HUES6 (cell line): ENCODE results near the gene ATXN3.

Source experiments
- H3K27ac ChIP-seq: 2 replicates; pipeline ENCODE4 v1.7.0; 2013; ENCODE audit warnings: low read depth, mild to moderate bottlenecking, low read length, inconsistent platforms
- H3K27me3 ChIP-seq: 2 replicates; pipeline ENCODE4 v1.6.1; 2013; ENCODE audit warnings: low read length; ENCODE audit not compliant: control insufficient read depth, insufficient read depth
- H3K36me3 ChIP-seq: 2 replicates; pipeline ENCODE4 v1.6.1; 2013; ENCODE audit warnings: low read length; ENCODE audit not compliant: control insufficient read depth, insufficient read depth
- H3K4me1 ChIP-seq: 2 replicates; pipeline ENCODE4 v1.6.1; 2013; ENCODE audit warnings: low read length; ENCODE audit not compliant: control insufficient read depth, insufficient read depth
- H3K4me3 ChIP-seq: 2 replicates; pipeline ENCODE4 v1.5.1; 2013; ENCODE audit warnings: low read depth, low read length
- H3K9ac ChIP-seq: one replicate; pipeline ENCODE4 v1.6.1; 2013; ENCODE audit warnings: mild to moderate bottlenecking, low read length
- H3K9me3 ChIP-seq: 2 replicates; pipeline ENCODE4 v1.6.1; 2013; ENCODE audit warnings: low read depth, low read length; ENCODE audit not compliant: control insufficient read depth, insufficient read depth

ATXN3 gene

DNA sequence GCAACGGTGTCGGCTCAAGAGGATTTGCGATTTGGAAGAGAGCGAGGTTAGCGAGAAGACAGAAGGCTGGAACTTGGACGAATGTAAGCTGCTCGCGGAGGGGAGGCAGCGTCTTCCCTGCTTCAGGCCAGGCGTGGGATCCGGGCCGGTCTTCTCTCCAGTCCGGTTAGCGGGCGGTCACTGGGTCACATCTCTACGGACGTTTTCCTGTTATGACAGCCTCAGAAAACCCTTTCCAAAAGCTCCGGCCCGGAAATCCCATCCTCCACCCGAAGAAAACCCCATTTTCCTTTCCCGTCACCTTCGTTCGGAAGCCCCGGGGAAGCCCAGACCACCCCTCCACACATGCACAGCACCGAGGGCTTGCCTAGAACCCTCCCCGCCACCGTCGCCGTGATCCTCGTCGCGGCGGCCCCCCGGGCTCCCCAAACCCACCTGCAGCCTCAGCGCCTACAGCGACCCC is 14.9 kb upstream of the ATXN3 start:
- Histone ChIP-seq H3K4me3 (peak overlapping the region; percentile 91), H3K4me1 (no peaks in the 10 kb centered on the region), H3K9ac (peak overlapping the region; percentile 97), H3K9me3 (no peaks in the 10 kb centered on the region), H3K27me3 (no peaks in the 10 kb centered on the region), H3K27ac (peak overlapping the region; percentile 100), H3K36me3 (peaks cover 54% of the 10 kb centered on the region)

- H3K27ac ChIP-seq: no peak overlapping the region
- no peaks in the 10 kb centered on the region for H3K36me3 ChIP-seq
- H3K4me1 ChIP-seq: peaks cover 18% of the 10 kb centered on the region; the same call in 1 of the 2 replicates
Observed at GRCh38 chr14:92109490-92109889, 3.1 kb upstream of the ATXN3 start.

GRCh38 chr14:92108345-92109254 is 2.2 kb upstream of the ATXN3 start:
- peaks cover 18% of the 10 kb centered on the region; the same call in 1 of the 2 replicates for H3K4me1 ChIP-seq
- no peaks in the 10 kb centered on the region for H3K27me3 ChIP-seq
- peak overlapping the region; percentile 76 for H3K9ac ChIP-seq
- peak overlapping the region; percentile 90 for H3K27ac ChIP-seq
- H3K9me3 ChIP-seq: no peaks in the 10 kb centered on the region
- H3K4me3 ChIP-seq: peak overlapping the region; percentile 38
- no peaks in the 10 kb centered on the region for H3K36me3 ChIP-seq

More at GRCh38 chr14:92109490-92109889, 3.1 kb upstream of the ATXN3 start:
- Histone ChIP-seq H3K9ac (no peak overlapping the region), H3K4me3 (no peak overlapping the region), H3K9me3 (no peaks in the 10 kb centered on the region), H3K27me3 (no peaks in the 10 kb centered on the region)

GRCh38 chr14:92105893-92106142 is 564 bp downstream of the ATXN3 start:
- peak overlapping the region; percentile 82 for H3K9ac ChIP-seq
- H3K27ac ChIP-seq: no peak overlapping the region; the same call in 1 of the 2 replicates
- H3K36me3 ChIP-seq: no peaks in the 10 kb centered on the region
- peaks cover 23% of the 10 kb centered on the region; the same call in 1 of the 2 replicates for H3K4me1 ChIP-seq
- no peaks in the 10 kb centered on the region for H3K9me3 ChIP-seq
- H3K4me3 ChIP-seq: peak overlapping the region; percentile 91
- no peaks in the 10 kb centered on the region for H3K27me3 ChIP-seq

DNA sequence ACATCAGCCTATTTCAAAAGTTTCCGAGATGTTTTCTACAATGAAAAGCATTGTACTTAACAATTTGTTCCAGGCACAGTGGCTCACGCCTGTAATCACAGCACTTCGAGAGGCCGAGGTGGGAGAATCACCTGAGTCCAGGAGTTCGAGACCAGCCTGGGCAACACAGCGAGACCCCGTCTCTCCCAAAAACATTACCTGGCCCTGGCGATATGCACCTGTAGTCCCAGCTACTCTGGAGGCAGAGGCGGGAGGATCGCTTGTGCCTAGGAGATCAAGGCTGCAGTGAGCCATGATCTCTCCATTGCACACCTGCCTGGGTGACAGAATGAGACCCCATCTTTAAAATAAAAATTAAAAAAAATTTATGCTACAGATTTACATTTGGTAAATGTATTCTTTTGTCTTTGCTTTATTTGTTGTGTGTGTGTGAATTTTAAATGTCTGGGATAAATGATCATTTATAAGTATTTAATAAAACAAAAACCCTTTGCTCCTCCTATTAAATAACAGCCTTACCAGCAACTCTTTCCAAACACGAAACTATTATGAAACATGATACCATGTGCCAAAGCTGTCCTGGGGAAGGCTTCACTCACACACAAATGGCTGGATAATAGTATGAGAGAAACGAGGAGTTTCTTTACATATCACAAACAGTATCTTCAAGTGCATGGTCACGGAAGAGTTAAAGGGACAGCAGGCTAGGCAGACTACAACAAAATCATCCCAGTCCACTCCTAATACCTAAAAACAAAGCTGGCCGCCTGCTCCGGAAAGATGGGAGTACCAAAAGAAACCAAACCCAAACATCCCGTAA is 1.1 kb downstream of the ATXN3 start:
- Histone ChIP-seq H3K27me3 (no peaks in the 10 kb centered on the region), H3K27ac (no peak overlapping the region), H3K36me3 (no peaks in the 10 kb centered on the region), H3K4me3 (peak overlapping the region; percentile 91), H3K9me3 (no peaks in the 10 kb centered on the region), H3K4me1 (peaks cover 29% of the 10 kb centered on the region), H3K9ac (peak overlapping the region; percentile 82)

- no peak overlapping the region for H3K9ac ChIP-seq
- no peaks in the 10 kb centered on the region for H3K27me3 ChIP-seq
- H3K27ac ChIP-seq: no peak overlapping the region
- peaks cover 28% of the 10 kb centered on the region for H3K4me1 ChIP-seq
- no peak overlapping the region for H3K4me3 ChIP-seq
- no peaks in the 10 kb centered on the region for H3K9me3 ChIP-seq
- H3K36me3 ChIP-seq: no peaks in the 10 kb centered on the region
Observed at GRCh38 chr14:92103363-92103989, 2.9 kb downstream of the ATXN3 start.

GRCh38 chr14:92099802-92100201 is 6.6 kb downstream of the ATXN3 start:
- Histone ChIP-seq H3K9me3 (no peaks in the 10 kb centered on the region), H3K27me3 (no peaks in the 10 kb centered on the region), H3K4me1 (peaks cover 22% of the 10 kb centered on the region), H3K9ac (no peak overlapping the region), H3K36me3 (peaks cover 14% of the 10 kb centered on the region), H3K4me3 (no peak overlapping the region), H3K27ac (peak overlapping the region; percentile 31; the same call in 1 of the 2 replicates)

GRCh38 chr14:92093320-92093719 is 13.1 kb downstream of the ATXN3 start:
- no peaks in the 10 kb centered on the region for H3K4me1 ChIP-seq
- H3K27me3 ChIP-seq: no peaks in the 10 kb centered on the region
- H3K36me3 ChIP-seq: peaks cover 53% of the 10 kb centered on the region
- H3K9ac ChIP-seq: no peak overlapping the region
- H3K27ac ChIP-seq: no peak overlapping the region
- no peak overlapping the region for H3K4me3 ChIP-seq
- H3K9me3 ChIP-seq: no peaks in the 10 kb centered on the region

DNA sequence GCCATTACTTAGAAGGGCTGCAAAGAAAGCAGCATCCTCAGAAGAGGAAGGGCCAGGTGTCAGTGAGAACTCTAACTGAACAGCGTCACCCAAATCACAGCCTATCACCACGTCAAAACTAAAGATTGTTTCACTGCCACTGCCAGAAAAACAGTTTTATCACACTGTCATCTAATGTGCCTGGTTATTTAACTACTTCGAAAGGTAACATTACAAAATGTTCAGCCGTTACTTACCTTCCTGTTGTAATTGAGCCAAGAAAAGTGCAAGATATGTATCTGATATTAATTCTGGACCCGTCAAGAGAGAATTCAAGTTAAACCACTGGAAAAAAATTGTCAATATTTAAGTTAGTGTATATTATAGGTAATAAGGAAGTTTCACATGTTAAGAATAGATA is 17.9 kb downstream of the ATXN3 start:
- H3K4me3 ChIP-seq: no peak overlapping the region
- no peak overlapping the region for H3K9ac ChIP-seq
- H3K9me3 ChIP-seq: no peaks in the 10 kb centered on the region
- H3K4me1 ChIP-seq: no peaks in the 10 kb centered on the region
- no peak overlapping the region for H3K27ac ChIP-seq
- H3K36me3 ChIP-seq: peaks cover 66% of the 10 kb centered on the region
- H3K27me3 ChIP-seq: no peaks in the 10 kb centered on the region

DNA sequence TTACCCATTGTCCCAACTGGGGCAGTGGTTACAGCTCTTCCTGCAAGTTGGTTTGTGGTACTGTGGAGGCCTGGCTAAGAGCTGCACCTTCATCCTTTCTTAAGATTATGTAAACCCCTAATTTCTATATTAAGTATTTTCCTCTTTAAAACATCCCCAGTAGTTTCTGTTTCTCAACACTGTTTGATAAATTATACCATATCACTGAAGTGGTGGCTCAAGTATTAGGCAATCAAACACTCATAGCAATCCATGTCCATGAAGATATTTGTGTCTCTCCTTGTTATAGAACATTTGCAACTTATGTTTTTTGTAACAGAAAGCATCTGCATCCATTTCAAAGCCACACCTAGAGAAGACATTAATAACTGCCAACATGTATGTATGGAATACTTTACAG is 31.8 kb downstream of the ATXN3 start:
- Histone ChIP-seq H3K9me3 (no peaks in the 10 kb centered on the region), H3K9ac (no peak overlapping the region), H3K4me3 (no peak overlapping the region), H3K36me3 (peaks cover 57% of the 10 kb centered on the region), H3K4me1 (no peaks in the 10 kb centered on the region), H3K27ac (no peak overlapping the region), H3K27me3 (no peaks in the 10 kb centered on the region)
